Breast epithelium (tissue), 4 donors: ENCODE results near the gene RNF113B. TPM values are rescaled to one million over a fixed set of nuclear protein-coding genes. Genes with fewer than 3 reads are reported as not detected.

ENCODE experiments used
- DNase-seq, 2 donors: peaks; one replicate each; pipeline ENCODE4 v3.0.0-alpha.2; 2019; ENCODE audit warnings: low spot score in 2 of 2
- H3K27ac ChIP-seq, 2 donors: fragments of 200-600 bp; sonication (generic) in 1 of 2; one replicate each; pipeline ENCODE4 v1.5.1; 2016 to 2019; ENCODE audit warnings: mild to moderate bottlenecking in 1 of 2
- H3K27me3 ChIP-seq, 2 donors: fragments of 200-600 bp; sonication (generic) in 1 of 2; one replicate each; pipeline versions ENCODE4 v1.5.1 to v1.6.0; 2017 to 2019; ENCODE audit warnings: control low read depth in 1 of 2, mild to moderate bottlenecking in 1 of 2
- H3K36me3 ChIP-seq: fragments of 200-600 bp; one replicate; pipeline ENCODE4 v1.5.1; 2019
- H3K4me1 ChIP-seq, 2 donors: fragments of 200-600 bp; sonication (generic); one replicate each; pipeline ENCODE4 v1.5.1; 2016 to 2019; ENCODE audit warnings: control low read depth in 1 of 2
- H3K4me3 ChIP-seq, 3 donors: fragments of 200-600 bp; sonication (generic); 1 replicate in 2 of 3; 2 replicates in 1 of 3; pipeline ENCODE4 v1.5.1; 2016 to 2019; ENCODE audit warnings: mild to moderate bottlenecking in 3 of 3, moderate library complexity in 2 of 3
- H3K9me3 ChIP-seq, 2 donors: fragments of 200-600 bp; sonication (generic) in 1 of 2; one replicate each; pipeline ENCODE4 v1.5.1; 2016 to 2019; ENCODE audit warnings: control low read depth in 1 of 2
- CTCF ChIP-seq, 3 donors: fragments of 450-650 bp; IDR thresholded peaks; one replicate each; pipeline ENCODE4 v1.5.1; 2016 to 2017; ENCODE audit warnings: antibody characterized with exemption in 3 of 3, mild to moderate bottlenecking in 3 of 3, moderate library complexity in 3 of 3
- POLR2A ChIP-seq: fragments of 450-650 bp; IDR thresholded peaks from one replicate; pipeline ENCODE4 v1.6.1; 2016; ENCODE audit warnings: antibody characterized with exemption, mild to moderate bottlenecking, moderate library complexity
- POLR2AphosphoS5 ChIP-seq, 3 donors: sonication (generic); formaldehyde crosslinking; IDR thresholded peaks; one replicate each; pipeline ENCODE4 v1.6.1; 2017; ENCODE audit warnings: antibody characterized with exemption in 3 of 3
- intact Hi-C: fragments of 100-400 bp; cut with DNase I; formaldehyde crosslinking; loops from one replicate; pipeline ENCODE4 v1.15.1; 2023; ENCODE audit warnings: low total_unique reads
- total RNA-seq, 3 donors: library from RNA; depleted of rRNA; stranded (reverse); fragments of >200 nt; gene quantifications; one replicate each; pipeline ENCODE4 v1.1.0, GENCODE V29; 2016

Gene RNF113B
- total RNA-seq, 3 donors from 2014 or later: not detected

DNA sequence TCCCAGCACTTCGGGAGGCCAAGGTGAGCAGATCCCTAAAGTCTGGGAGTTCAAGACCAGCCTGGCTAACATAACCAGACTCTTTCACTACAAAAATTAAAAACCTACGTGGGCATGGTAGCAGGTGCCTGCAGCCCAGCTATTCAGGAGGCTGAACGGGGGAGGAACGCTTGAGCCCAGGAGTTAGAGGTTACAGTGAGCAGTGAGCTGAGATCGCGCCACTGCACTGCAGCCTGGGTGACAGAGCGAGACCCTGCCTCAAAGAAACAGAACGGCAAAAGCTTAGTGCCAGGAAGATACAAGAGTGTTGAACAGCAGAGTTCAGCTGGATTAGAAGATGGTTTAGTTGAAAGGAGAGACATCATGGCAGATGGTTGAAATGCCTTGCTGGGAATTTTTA lies 24.1 kb upstream of the RNF113B start:
- DNase-seq: no peak
- Histone ChIP-seq H3K36me3 (no peaks in the 10 kb centered on the region), H3K27me3 (no peaks in the 10 kb centered on the region), H3K27ac (no peak overlapping the region), H3K4me3 (no peak overlapping the region), H3K9me3 (peaks cover 6 to 12% of the 10 kb centered on the region in 2 donors), H3K4me1 (no peaks in the 10 kb centered on the region)
- intact Hi-C loops: no loop called here
- TF ChIP-seq CTCF (IDR thresholded peaks at IDR 0.05) (no peak), POLR2AphosphoS5 (IDR thresholded peaks at IDR 0.05) (no peak), POLR2A (no peak)

- Histone ChIP-seq H3K4me3 (no peak overlapping the region), H3K27me3 (no peaks in the 10 kb centered on the region), H3K36me3 (no peaks in the 10 kb centered on the region), H3K9me3 (peaks cover 2 to 4% of the 10 kb centered on the region in 2 donors), H3K27ac (no peak overlapping the region), H3K4me1 (no peaks in the 10 kb centered on the region)
- no peak for DNase-seq
- intact Hi-C loops: no loop called here
- TF ChIP-seq POLR2A (no peak), POLR2AphosphoS5 (IDR thresholded peaks at IDR 0.05) (no peak), CTCF (IDR thresholded peaks at IDR 0.05) (no peak)
These were observed 23.3 kb upstream of the RNF113B start for GRCh38 chr13:98200211-98200878.

DNA sequence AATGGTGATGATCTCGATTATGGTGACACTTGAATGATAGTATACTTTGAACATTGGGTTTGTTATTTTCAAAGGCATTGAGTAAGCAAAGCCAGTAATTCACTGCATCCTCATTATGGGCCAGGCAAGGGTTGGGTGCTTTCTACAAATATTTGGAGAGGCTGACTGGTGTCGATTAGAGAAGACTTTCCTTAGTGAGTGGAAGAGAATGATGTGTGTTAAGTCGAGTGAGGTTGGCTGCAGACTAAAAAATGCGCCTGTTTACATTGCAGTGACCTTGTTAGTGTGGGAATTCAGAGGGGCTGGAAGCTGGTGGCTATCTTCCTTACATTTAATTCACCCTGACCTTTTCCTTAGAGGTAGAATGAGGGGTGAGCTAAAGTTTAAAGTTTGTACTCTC lies 22.4 kb upstream of the RNF113B start:
- no peaks in the 10 kb centered on the region for H3K27me3 ChIP-seq
- no peak overlapping the region for H3K4me3 ChIP-seq
- no peaks in the 10 kb centered on the region for H3K4me1 ChIP-seq
- no peak overlapping the region for H3K27ac ChIP-seq
- intact Hi-C loops: no loop called here
- no peaks in the 10 kb centered on the region for H3K9me3 ChIP-seq
- no peak for TF ChIP-seq POLR2AphosphoS5 (IDR thresholded peaks at IDR 0.05)
- H3K36me3 ChIP-seq: no peaks in the 10 kb centered on the region
- DNase-seq: no peak

GRCh38 chr13:98198683-98199082 lies 21.6 kb upstream of the RNF113B start:
- Histone ChIP-seq H3K9me3 (no peaks in the 10 kb centered on the region), H3K36me3 (no peaks in the 10 kb centered on the region), H3K4me1 (no peaks in the 10 kb centered on the region), H3K4me3 (no peak overlapping the region), H3K27ac (no peak overlapping the region), H3K27me3 (no peaks in the 10 kb centered on the region)
- intact Hi-C loops: no loop called here
- TF ChIP-seq POLR2A: no peak
- no peak for TF ChIP-seq POLR2AphosphoS5 (IDR thresholded peaks at IDR 0.05)
- TF ChIP-seq CTCF (IDR thresholded peaks at IDR 0.05): no peak
- DNase-seq: no peak

GRCh38 chr13:98195054-98195791 lies 18.2 kb upstream of the RNF113B start:
- Histone ChIP-seq H3K36me3 (no peaks in the 10 kb centered on the region), H3K9me3 (no peaks in the 10 kb centered on the region), H3K27ac (no peak overlapping the region), H3K4me1 (no peaks in the 10 kb centered on the region), H3K27me3 (no peaks in the 10 kb centered on the region), H3K4me3 (no peak overlapping the region)
- no peak for DNase-seq
- intact Hi-C loops: no loop called here
- TF ChIP-seq POLR2AphosphoS5 (IDR thresholded peaks at IDR 0.05) (no peak), CTCF (IDR thresholded peaks at IDR 0.05) (no peak), POLR2A (no peak)
